HepG2 (cell line): ENCODE measurements around the gene ARHGAP5. TPM values are rescaled to one million over a fixed set of nuclear protein-coding genes. Genes with fewer than 3 reads are reported as not detected.

Experiments used
- DMTF1 ChIP-seq: sonication (generic); formaldehyde crosslinking; IDR thresholded peaks from 2 replicates; pipeline ENCODE4 v1.4.0; 2020; ENCODE audit warnings: mild to moderate bottlenecking, missing genetic modification reagents
- HMGA1 ChIP-seq: sonication (generic); formaldehyde crosslinking; conservative IDR thresholded peaks from 2 replicates; pipeline ENCODE4 v1.4.0; 2020; ENCODE audit warnings: missing genetic modification reagents
- KDM5A ChIP-seq: fragments of 200-600 bp; sonication (generic); IDR thresholded peaks from 2 replicates; pipeline ENCODE4 v1.7.0; 2018; ENCODE audit warnings: antibody characterized with exemption, mild to moderate bottlenecking, low read length, borderline replicate concordance
- MED1 ChIP-seq: sonication (generic); formaldehyde crosslinking; IDR thresholded peaks from 2 replicates; pipeline ENCODE4 v1.4.0; 2020; ENCODE audit warnings: missing genetic modification reagents
- MTA3 ChIP-seq: sonication (generic); formaldehyde crosslinking; IDR thresholded peaks from 2 replicates; pipeline ENCODE4 v1.4.0; 2020; ENCODE audit warnings: missing genetic modification reagents
- NFKBIZ ChIP-seq: IDR thresholded peaks from 2 replicates; pipeline ENCODE4 v1.6.1; 2018; ENCODE audit warnings: missing genetic modification reagents, missing compliant biosample characterization
- RXRA ChIP-seq: sonication (generic); formaldehyde crosslinking; IDR thresholded peaks from 2 replicates; pipeline ENCODE4 v1.5.1; 2020; ENCODE audit warnings: missing genetic modification reagents
- SMARCE1 ChIP-seq: fragments of 450-650 bp; IDR thresholded peaks from 2 replicates; pipeline ENCODE4 v1.6.1; 2017; ENCODE audit warnings: borderline replicate concordance
- STAT6 ChIP-seq: sonication (generic); formaldehyde crosslinking; IDR thresholded peaks from 2 replicates; pipeline ENCODE4 v1.4.0; 2020; ENCODE audit warnings: missing genetic modification reagents, mild to moderate bottlenecking, borderline replicate concordance
- ZNF496 ChIP-seq: sonication (generic); formaldehyde crosslinking; IDR thresholded peaks from 2 replicates; pipeline ENCODE4 v1.8.1; 2023; ENCODE audit warnings: mild to moderate bottlenecking, moderate library complexity, missing genetic modification reagents; ENCODE audit not compliant: insufficient replicate concordance
- ZNF839 ChIP-seq: sonication (generic); formaldehyde crosslinking; IDR thresholded peaks from 2 replicates; pipeline ENCODE4 v1.4.0; 2020; ENCODE audit warnings: missing genetic modification reagents, mild to moderate bottlenecking, borderline replicate concordance
- ZZZ3 ChIP-seq: sonication (generic); formaldehyde crosslinking; IDR thresholded peaks from 2 replicates; pipeline ENCODE4 v1.4.0; 2020; ENCODE audit warnings: missing genetic modification reagents, mild to moderate bottlenecking, borderline replicate concordance
- polyA plus RNA-seq, 8 experiments: library from polyadenylated mRNA; depleted of rRNA in 3 of 8; stranded (reverse) in 7 of 8; unstranded in 1 of 8; fragments of >200 nt; fragmentation: Illumina TruSeq in 4 of 8; extraction: Trizol in 4 of 8; gene quantifications; 2 replicates each; pipeline versions ENCODE4 v1.2.1 to v1.2.3, GENCODE V29; 2011 to 2016; ENCODE audit warnings: low read depth in 4 of 8, missing spikeins in 1 of 8, mixed read lengths in 1 of 8; ENCODE audit not compliant: insufficient read depth in 1 of 8
- total RNA-seq, 5 experiments: library from RNA; depleted of rRNA; stranded (reverse); fragments of >200 nt; fragmentation: Illumina TruSeq; extraction: Trizol; gene quantifications; 2 replicates each; pipeline ENCODE4 v1.2.3, GENCODE V29; 2016; ENCODE audit warnings: low read depth in 1 of 5
- TF ChIP-seq, protein P1 (sequence below), 2 experiments: sonication (generic) in 1 of 2; formaldehyde crosslinking in 1 of 2; IDR thresholded peaks; 2 replicates each; pipeline versions ENCODE4 v1.4.0 to v1.6.1; 2016 to 2020; ENCODE audit warnings: borderline replicate concordance in 1 of 2, low read depth in 1 of 2, mild to moderate bottlenecking in 1 of 2, missing genetic modification reagents in 1 of 2
- TF ChIP-seq, protein P2 (sequence below): IDR thresholded peaks from 2 replicates; pipeline ENCODE4 v1.6.1; 2016; ENCODE audit warnings: missing compliant biosample characterization, missing genetic modification reagents, borderline replicate concordance

The ARHGAP5 gene
- total and polyA plus RNA-seq, 2 of the 13 experiments (the other 11 are each of a cell fraction or from before 2014, with no cell fraction given): 33.7 to 144 TPM

GRCh38 chr14:32077081-32078022, at the start of gene ARHGAP5 (continued):
- no peak for TF ChIP-seq MTA3 (CRISPR knock-in tag)
- no peak for TF ChIP-seq DMTF1 (CRISPR knock-in tag)
- TF ChIP-seq, protein P1, sequence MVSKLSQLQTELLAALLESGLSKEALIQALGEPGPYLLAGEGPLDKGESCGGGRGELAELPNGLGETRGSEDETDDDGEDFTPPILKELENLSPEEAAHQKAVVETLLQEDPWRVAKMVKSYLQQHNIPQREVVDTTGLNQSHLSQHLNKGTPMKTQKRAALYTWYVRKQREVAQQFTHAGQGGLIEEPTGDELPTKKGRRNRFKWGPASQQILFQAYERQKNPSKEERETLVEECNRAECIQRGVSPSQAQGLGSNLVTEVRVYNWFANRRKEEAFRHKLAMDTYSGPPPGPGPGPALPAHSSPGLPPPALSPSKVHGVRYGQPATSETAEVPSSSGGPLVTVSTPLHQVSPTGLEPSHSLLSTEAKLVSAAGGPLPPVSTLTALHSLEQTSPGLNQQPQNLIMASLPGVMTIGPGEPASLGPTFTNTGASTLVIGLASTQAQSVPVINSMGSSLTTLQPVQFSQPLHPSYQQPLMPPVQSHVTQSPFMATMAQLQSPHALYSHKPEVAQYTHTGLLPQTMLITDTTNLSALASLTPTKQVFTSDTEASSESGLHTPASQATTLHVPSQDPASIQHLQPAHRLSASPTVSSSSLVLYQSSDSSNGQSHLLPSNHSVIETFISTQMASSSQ (IDR thresholded peaks at IDR 0.05; ENCODE audit: low read depth): no peak
- TF ChIP-seq, protein P1 (CRISPR knock-in tag; IDR thresholded peaks at IDR 0.05; ENCODE audit: borderline replicate concordance): 0 out of 2 replicates have a peak, but pooled peaks have one; percentile 14
- TF ChIP-seq HMGA1 (CRISPR knock-in tag): no peak
- no peak for TF ChIP-seq KDM5A
- peak; percentile 72; the same call in 1 of the 2 replicates for TF ChIP-seq ZZZ3 (CRISPR knock-in tag)
- no peak; the same call in none of the 2 replicates for TF ChIP-seq MED1 (CRISPR knock-in tag)
- no peak for TF ChIP-seq NFKBIZ
- TF ChIP-seq ZNF839: no peak; the same call in 1 of the 2 replicates
- TF ChIP-seq ZNF496 (CRISPR knock-in tag): no peak
- TF ChIP-seq, protein P2, sequence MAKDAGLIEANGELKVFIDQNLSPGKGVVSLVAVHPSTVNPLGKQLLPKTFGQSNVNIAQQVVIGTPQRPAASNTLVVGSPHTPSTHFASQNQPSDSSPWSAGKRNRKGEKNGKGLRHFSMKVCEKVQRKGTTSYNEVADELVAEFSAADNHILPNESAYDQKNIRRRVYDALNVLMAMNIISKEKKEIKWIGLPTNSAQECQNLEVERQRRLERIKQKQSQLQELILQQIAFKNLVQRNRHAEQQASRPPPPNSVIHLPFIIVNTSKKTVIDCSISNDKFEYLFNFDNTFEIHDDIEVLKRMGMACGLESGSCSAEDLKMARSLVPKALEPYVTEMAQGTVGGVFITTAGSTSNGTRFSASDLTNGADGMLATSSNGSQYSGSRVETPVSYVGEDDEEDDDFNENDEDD (CRISPR knock-in tag): no peak; the same call in 1 of the 2 replicates
- no peak; the same call in none of the 2 replicates for TF ChIP-seq STAT6
- TF ChIP-seq RXRA (CRISPR knock-in tag): peak; percentile 84
- no peak for TF ChIP-seq SMARCE1
